HG02852 (cell line): Measurements from ENCODE around the gene SYDE1.

Experiments used
- ATAC-seq: cut with Tn5 transposase; IDR thresholded peaks from one replicate; pipeline ENCODE4 v1.9.1; 2021; ENCODE audit warnings: mild to moderate bottlenecking, moderate library complexity; ENCODE audit not compliant: unreplicated experiment

The SYDE1 gene

DNA sequence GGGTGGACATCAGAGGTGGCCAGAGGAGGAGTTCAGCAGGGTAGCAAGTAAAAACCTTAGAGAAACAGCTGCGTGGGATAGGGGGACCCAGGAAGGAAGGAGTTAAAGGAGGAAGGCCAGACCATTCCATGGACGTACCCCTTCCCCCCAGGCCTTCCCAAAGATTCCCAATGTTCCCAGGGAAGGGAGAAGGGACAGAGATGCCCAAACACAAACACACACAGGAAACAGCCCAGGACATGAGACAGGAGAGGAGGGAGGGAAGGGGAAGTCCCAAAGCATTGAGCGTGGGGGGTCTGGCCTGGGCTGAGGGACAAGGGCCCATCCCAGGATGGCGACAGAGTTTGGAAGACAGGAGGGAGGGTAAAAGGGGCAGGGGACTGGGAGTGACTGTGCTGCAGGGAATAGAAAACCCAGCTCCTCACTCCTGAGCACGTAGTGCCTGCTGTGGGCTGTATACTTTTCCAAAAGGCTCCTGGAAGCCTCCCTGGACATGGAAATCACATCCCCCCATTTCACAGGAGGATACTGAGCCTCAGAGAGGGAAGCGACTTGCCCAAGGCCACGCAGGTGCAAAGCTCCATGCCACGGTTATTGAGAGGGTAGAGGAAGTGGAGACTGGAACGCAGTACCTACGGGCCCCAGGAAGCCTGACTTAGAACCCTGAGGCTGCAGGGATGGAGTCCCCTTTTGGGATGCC, 1.1 kb downstream of the SYDE1 start:
- no peak for ATAC-seq

DNA sequence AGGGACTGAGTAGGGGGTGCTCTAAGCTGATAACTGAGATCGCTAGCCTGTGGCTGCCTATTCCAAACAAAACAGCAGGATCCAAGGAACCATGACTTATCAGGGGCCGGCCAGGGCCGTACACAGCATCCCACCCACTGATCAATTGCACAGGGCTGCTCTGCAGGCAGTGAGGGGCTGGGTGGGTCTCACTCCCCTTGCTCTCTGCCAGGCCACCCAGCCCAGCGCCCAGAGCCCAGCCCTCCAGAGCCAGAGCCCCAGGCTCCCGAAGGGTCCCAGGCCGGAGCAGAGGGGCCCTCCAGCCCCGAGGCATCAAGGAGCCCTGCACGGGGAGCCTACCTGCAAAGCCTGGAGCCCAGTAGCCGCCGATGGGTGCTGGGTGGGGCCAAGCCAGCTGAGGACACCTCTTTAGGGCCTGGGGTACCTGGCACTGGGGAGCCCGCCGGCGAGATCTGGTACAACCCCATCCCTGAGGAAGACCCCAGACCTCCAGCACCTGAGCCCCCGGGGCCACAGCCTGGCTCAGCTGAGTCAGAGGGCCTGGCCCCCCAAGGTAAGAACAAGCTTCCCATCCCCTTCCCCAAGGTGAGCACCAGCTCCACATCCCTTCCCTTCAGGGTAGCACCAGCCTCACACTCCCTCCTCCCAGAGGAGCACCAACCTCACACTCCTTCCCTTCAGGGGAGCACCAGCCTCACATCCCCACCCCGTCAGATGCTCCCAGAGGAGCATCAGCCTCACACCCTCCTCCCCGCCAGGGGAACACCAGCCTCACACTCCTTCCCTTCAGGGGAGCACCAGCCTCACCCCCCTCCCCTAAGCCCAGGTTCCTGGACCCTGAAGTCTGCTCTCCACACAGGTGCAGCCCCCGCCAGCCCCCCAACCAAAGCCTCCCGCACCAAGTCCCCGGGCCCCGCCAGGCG, 1.9 kb downstream of the SYDE1 start:
- no peak for ATAC-seq

DNA sequence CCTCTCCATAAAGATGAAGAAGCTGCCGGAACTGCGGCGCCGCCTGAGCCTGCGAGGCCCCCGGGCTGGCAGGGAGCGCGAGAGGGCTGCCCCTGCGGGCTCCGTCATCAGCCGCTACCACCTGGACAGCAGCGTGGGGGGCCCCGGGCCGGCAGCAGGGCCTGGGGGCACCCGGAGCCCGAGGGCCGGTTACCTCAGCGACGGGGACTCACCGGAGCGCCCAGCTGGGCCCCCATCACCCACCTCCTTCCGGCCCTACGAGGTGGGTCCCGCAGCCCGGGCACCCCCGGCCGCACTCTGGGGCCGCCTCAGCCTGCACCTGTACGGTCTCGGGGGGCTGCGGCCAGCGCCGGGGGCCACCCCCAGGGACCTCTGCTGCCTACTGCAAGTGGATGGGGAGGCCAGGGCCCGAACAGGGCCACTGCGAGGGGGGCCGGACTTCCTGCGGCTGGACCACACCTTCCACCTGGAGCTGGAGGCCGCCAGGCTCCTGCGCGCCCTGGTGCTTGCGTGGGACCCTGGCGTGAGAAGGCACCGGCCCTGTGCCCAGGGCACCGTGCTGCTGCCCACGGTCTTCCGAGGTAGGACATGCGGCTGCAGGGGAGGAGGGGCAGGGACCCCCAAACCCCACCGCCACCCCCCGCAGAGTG, 2.7 kb downstream of the SYDE1 start:
- ATAC-seq: no peak

DNA sequence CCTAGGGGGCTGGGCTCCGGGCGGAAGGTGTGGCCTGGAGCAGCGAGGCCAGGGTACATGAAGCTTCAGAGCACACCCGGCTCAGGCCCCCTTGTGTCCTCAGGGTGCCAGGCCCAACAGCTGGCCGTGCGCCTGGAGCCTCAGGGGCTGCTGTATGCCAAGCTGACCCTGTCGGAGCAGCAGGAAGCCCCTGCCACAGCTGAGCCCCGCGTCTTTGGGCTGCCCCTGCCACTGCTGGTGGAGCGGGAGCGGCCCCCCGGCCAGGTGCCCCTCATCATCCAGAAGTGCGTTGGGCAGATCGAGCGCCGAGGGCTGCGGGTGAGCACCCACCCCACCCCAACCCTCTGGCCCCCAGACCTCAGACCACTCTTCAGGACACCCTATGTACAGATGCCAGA, 3.2 kb downstream of the SYDE1 start:
- no peak for ATAC-seq

DNA sequence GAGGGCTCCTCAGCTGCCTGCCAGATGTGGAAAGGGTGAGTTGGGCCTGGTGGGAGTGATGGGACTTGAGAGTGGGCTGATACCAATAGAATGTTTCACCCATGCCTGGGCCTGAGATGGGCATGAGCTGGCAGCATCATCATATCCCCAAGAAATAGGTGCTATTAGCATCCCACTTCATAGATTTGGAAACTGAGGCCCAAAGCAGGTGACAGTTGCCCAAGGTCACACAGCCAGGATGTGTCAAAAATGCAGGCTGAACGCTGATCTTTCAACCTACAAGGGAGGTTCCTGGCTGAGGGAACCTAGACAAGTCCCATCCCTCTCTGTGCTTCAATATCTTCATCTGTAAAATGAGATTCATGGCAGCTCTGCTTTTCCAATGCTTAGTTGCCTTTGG, 4.6 kb downstream of the SYDE1 start:
- ATAC-seq: no peak

DNA sequence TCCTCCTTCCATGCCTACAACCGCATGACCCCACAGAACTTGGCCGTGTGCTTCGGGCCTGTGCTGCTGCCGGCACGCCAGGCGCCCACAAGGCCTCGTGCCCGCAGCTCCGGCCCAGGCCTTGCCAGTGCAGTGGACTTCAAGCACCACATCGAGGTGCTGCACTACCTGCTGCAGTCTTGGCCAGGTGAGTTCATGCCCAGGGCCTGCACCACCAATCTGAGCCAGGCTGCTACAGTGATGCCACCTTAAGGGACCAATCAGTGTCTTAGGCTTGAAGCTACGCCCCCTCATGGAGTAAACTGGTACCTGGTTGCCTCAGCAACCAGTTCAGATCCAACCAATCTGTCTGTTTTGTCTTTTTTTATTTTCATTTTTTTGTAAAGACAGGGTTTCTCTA, 5.2 kb downstream of the SYDE1 start:
- no peak for ATAC-seq

DNA sequence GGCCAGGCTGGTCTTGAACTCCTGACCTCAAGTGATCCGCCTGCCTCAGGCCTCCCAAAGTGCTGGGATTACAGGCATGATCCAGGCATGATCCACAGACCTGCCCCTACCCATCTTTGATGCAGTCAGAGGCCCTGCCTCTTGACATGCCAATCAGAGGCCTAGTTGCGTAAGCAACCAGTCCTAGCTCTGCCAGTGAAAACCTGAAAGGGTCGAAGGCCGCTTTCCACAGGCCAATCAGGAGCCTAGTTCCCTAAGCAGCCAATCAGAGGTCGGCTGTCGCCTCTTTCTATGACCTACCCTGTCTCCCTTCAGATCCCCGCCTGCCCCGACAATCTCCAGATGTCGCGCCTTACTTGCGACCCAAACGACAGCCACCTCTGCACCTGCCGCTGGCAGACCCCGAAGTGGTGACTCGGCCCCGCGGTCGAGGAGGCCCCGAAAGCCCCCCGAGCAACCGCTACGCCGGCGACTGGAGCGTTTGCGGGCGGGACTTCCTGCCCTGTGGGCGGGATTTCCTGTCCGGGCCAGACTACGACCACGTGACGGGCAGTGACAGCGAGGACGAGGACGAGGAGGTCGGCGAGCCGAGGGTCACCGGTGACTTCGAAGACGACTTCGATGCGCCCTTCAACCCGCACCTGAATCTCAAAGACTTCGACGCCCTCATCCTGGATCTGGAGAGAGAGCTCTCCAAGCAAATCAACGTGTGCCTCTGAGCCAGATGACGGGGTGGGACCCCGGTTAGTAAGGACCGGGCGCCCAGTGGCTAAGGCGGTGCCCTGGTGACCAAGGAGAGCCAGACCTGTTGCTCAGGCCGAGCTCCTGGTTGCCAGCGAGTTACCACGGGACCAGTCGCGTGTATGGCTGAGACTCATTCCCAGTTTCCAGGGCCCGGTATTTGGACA, 6.3 kb downstream of the SYDE1 start:
- no peak for ATAC-seq

DNA sequence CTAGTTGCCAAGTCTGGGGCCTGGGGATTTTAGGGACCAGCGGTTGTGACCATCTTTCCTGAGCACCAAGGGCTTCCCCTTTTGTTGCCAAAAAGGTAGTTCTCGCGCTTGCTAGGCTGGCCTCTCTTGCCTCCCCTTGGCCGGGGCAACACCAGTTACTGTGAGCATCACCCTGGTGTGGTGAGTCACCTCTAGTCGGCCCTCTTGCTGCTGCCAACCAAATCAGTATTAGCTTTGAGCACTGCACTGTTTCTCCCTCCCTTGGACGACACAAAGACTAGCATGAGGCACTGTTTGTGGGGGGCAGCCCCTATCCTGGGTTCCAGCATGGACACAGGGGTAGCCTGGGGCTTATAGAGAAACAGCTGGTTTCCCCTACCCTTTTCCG, 6.9 kb downstream of the SYDE1 start:
- no peak for ATAC-seq

DNA sequence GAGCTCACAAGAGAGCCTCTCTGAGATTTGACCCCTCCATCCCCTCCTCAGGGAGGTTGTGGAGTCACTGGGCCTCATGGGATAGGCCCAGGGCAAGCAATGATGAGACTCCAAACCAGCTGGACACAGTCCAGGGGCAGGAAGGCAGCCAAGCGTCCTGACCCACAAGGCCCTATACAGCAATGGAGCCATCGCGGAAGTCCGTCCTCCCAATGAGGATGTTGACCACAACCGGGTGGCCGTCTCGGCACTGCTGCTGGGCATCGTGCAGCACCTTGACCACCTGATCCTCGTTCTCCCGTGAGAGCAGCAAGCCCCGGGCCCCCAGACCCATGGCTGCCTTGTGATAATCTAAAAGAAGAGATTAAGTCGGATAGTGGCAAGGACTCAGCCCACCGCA, 7.9 kb downstream of the SYDE1 start:
- no peak for ATAC-seq

DNA sequence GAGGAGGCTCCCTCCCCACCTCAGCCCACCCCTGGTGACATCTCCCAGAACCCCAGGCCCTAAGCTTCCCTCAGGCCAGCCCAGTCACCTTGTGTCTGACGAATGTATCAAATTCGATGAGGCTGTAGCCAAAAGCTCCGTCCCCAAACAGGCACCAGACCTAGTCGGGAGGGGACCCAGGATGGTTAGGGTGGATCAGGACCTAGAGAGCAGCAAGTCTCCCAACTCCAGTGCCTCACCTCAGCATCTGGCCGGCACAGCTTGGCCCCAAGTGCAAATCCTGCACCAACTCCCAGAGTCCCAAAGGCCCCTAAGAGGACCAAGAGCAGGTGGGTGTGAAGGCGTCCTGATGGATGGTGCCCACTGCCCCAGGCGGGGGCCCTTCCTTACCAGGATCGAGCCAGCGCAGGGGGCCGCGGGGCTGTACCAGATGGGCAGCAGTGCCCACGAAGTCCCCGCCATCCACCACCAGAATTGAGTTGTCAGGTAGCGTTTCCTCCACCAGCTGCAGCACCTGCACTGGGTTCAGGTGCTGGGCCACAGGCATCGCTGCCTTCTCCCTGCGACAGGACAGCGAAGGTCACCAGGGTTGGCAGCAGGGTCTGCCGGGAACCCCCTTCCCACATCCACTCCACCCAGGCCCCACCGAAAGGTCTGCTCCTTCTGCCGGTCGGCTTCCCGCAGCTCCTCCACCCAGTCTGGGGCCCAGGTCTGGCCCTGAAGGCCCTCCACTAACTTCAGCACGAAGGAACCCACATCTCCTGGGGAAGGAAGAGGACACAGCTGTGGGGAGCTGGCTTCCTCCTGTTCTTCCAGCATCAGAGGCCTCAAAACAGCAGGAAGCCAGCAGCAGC, 8.8 kb downstream of the SYDE1 start:
- ATAC-seq: no peak

DNA sequence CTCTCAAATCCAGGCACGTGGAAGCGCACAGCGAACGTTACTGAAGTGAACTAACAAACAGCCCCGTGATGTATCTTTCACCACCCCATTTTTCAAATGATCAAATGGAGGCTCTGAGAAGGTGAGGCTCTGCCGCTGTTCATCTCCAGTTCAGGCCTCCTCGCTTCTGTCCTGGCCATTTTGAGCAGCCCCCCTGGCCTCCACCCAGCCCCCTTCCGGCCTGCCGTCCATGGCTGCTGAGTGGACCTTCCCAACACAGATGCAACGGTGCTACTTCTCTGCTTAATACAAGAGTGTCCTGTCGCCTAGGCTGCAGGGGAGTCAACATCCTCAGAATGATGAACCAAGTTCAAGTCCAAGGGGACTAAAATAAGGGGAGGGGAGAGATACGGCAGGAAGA, 9.7 kb downstream of the SYDE1 start:
- no peak for ATAC-seq

DNA sequence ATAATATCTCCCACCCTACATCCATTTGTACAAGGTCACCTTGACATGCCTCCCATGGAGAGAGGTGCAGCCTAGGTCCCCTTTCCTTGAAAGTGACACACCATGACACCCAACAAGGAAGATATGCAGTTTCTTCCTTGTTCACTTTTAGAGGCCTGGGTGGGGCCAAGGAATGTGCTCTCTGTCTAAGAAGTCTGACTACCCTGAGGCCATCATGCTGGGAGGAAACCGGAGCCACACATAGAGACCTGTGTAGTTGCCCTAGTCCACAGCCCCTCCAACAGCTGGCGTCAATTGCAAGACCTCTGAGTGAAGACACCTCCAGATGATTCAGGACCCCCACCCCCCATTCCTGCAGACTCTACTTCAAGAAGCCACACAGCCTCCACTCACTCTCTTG, 11.0 kb downstream of the SYDE1 start:
- no peak for ATAC-seq

DNA sequence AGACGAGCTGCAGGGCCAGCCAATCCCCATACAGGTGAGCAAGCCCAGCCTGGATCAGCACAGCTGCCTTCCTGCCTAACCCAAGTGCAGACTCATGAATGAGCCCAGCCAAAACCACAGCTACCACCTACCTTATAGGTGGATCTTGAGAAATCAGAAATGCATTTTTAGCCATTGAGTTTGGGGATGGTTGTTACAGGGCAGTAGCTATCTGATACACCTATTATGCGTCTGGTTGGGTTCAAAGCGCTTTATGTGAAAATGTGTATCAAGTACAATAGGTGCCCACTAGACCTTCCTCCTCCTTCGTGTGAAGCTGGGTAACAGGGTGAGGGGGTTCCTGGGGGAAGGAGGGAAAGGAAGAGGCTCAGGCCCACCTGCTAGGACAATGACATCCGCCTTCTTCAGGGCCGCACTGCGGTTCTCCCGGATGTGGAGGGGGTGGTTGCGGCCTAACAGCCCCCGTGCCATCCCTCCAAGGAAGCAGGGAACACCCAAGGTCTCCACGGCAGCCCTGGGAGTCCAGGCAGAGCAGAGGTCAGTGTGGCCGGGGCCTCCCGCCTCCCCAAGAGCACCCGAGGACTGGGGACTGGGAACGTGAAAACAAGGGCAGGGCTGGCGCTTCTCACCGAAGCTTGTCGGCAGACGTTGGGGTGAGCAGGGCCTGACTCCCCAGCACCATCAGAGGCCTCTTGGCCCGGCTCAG, 11.7 kb downstream of the SYDE1 start:
- no peak for ATAC-seq

DNA sequence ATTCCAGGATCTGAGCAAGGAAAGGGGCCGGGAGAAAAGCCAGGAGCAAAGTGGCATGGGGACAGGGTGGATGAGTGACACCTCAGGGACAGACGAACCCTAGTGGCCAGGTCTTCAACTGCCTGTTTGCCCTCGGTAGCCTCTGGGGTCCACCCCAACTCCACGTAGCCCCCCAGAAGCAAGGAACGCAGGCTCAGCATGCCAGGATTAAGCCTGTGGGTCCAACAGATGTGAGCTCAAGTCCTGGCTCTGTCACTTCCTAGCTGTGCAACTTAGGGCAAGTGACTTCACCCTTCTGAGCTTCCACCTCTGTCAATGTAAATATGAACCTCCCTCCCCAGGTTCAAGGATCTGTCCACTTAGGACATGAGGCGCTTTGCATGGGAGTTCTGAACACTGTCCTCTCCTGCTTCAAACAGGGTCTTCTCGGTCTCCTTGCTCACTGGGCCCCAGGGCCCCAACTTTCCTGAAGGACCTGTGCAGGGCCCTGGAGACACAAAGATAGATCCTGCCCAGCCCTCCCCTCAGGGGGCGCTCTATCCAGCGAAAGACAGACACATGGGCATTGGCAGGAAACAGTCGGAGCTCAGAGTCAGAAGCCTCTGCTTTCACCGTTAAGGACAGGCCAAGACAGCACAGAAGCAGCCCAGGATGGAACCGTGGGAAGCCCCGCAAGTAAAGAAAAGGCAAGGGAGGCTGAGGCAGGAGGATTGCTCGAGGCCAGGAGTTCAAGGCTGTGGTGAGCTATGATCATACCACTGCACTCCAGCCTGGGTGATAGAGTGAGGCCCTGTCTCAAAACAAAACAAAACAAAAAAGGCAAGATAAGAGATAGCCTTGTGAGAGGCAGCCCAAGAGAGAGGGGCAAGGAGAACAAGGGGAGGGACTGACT, 13.2 kb downstream of the SYDE1 start:
- ATAC-seq: no peak

DNA sequence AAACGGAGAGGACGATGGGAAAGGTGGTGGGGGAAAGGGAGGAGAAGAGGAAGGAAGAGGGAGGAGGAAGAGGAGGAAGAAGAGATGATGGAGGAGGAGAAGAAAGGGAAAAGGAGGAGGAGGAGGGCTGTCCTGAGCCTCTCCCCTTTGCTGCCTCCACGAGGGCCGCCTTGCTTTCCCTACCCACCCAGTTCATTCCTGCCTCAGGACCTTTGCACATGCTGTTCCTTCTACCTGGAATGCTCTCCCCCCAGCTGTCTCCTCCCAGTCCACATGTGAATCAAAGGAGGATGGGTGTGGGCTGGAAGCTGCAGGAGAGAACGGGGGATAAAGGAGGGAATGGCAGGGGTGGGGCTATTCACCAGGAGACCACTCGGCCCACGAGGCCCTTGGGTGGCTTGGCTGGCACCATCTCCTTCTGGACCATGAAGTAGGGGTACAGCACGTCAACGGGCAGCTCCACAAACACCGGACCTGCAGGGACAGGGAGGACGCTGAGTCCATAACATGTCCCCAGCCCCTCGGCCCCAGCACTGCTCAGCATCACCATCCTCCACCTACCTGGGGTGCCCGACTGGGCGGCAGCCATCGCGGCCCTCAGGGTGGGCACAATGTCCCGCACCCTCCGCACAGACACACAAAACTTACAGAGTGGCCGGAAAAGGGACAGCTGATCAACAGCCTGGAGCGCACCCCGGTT, 15.3 kb downstream of the SYDE1 start:
- no peak for ATAC-seq

DNA sequence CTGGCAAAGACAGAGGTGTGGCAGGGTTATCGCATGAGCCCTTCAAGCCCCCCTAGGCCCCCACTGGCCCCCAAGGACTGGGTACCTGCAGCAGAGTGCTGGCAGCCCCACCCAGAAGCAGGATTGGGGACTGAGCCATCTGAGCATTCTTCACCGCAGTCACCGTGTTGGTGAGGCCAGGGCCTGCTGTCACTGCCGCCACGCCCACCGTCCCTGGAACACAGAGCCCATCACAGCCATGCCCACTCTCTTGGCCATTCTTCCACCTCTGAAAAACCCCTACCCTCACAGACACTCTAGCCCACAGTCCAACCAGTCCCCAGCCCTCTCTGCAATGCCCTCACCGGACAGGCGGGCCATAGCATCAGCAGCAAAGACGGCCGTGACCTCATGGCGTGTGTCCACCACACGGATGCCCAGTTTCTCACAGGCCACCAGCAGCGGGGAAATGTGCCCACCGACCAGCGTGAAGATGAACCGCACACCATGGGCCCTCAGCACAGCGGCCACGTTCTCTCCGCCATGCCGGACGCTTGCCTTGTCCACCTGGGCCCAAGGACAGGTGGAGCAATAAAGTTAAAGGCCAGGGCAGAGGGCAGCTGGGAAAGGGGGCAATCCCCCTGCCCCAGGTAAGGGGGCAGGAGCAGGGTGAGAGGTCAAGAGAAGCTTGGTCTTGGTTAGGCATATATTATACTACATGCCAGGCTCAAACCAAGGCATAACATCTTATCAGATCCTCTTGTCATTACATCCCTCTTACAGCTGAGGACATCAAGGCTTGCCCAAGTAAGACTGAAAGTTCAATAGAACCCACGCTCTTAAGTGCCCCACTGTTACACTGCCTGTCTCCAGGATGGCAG, 16.1 kb downstream of the SYDE1 start:
- no peak for ATAC-seq

DNA sequence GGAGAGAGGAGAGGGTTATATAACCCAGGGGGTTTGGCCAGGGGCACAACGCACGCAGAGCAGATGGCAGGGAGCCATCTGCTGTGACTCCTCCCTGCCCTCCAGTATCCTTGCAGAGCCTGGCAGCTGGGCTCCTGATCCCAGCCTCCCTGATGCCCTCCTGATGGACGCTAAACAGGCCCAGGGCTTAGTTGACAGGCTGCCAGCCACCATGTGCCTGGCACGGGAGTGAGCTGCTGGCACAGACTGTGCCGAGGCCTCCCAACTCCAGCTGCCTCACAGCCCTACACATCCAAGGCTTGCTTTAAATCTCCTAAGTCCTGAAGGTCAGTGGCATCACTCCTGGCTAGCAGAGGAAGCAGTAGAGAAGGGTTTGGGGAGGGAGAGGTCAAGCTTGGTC, 16.7 kb downstream of the SYDE1 start:
- no peak for ATAC-seq
